HepG2 (cell line): ENCODE data around the gene LINGO3. TPM values are rescaled to one million over a fixed set of nuclear protein-coding genes. Genes with fewer than 3 reads are reported as not detected.

Source experiments
- KDM5A ChIP-seq: fragments of 200-600 bp; sonication (generic); IDR thresholded peaks from 2 replicates; pipeline ENCODE4 v1.7.0; 2018; ENCODE audit warnings: antibody characterized with exemption, mild to moderate bottlenecking, low read length, borderline replicate concordance
- PPARG ChIP-seq: conservative IDR thresholded peaks from 2 replicates; pipeline ENCODE4 v1.6.1; 2016; ENCODE audit warnings: missing biosample characterization, missing genetic modification reagents
- SIN3B ChIP-seq: fragments of 150-350 bp; IDR thresholded peaks from 2 replicates; pipeline ENCODE4 v1.6.1; 2014; ENCODE audit warnings: low read length
- SOX5 ChIP-seq: IDR thresholded peaks from 2 replicates; pipeline ENCODE4 v1.6.1; 2016; ENCODE audit warnings: borderline replicate concordance
- ZBTB20 ChIP-seq: sonication (generic); formaldehyde crosslinking; IDR thresholded peaks from 2 replicates; pipeline ENCODE4 v1.8.1; 2023; ENCODE audit warnings: missing genetic modification reagents, low read depth, mild to moderate bottlenecking, borderline replicate concordance
- ZNF138 ChIP-seq: sonication (generic); formaldehyde crosslinking; IDR thresholded peaks from 2 replicates; pipeline ENCODE4 v1.5.0; 2020; ENCODE audit warnings: mild to moderate bottlenecking, low read depth, missing genetic modification reagents
- polyA plus RNA-seq, 8 experiments: library from polyadenylated mRNA; depleted of rRNA in 3 of 8; stranded (reverse) in 7 of 8; unstranded in 1 of 8; fragments of >200 nt; fragmentation: Illumina TruSeq in 4 of 8; extraction: Trizol in 4 of 8; gene quantifications; 2 replicates each; pipeline versions ENCODE4 v1.2.1 to v1.2.3, GENCODE V29; 2011 to 2016; ENCODE audit warnings: low read depth in 4 of 8, missing spikeins in 1 of 8, mixed read lengths in 1 of 8; ENCODE audit not compliant: insufficient read depth in 1 of 8
- total RNA-seq, 5 experiments: library from RNA; depleted of rRNA; stranded (reverse); fragments of >200 nt; fragmentation: Illumina TruSeq; extraction: Trizol; gene quantifications; 2 replicates each; pipeline ENCODE4 v1.2.3, GENCODE V29; 2016; ENCODE audit warnings: low read depth in 1 of 5
- TF ChIP-seq, protein P1 (sequence below): IDR thresholded peaks from 2 replicates; pipeline ENCODE4 v1.6.1; 2016
- TF ChIP-seq, protein P2 (sequence below): sonication (generic); formaldehyde crosslinking; IDR thresholded peaks from 2 replicates; pipeline ENCODE4 v1.5.1; 2020; ENCODE audit warnings: mild to moderate bottlenecking, moderate library complexity, missing genetic modification reagents
- TF ChIP-seq, protein P3 (sequence below): sonication (generic); formaldehyde crosslinking; IDR thresholded peaks from 2 replicates; pipeline ENCODE4 v1.8.0; 2023; ENCODE audit warnings: mild to moderate bottlenecking, missing genetic modification reagents

Gene LINGO3
- total and polyA plus RNA-seq, 2 of the 13 experiments (the other 11 are each of a cell fraction or from before 2014, with no cell fraction given): not detected

DNA sequence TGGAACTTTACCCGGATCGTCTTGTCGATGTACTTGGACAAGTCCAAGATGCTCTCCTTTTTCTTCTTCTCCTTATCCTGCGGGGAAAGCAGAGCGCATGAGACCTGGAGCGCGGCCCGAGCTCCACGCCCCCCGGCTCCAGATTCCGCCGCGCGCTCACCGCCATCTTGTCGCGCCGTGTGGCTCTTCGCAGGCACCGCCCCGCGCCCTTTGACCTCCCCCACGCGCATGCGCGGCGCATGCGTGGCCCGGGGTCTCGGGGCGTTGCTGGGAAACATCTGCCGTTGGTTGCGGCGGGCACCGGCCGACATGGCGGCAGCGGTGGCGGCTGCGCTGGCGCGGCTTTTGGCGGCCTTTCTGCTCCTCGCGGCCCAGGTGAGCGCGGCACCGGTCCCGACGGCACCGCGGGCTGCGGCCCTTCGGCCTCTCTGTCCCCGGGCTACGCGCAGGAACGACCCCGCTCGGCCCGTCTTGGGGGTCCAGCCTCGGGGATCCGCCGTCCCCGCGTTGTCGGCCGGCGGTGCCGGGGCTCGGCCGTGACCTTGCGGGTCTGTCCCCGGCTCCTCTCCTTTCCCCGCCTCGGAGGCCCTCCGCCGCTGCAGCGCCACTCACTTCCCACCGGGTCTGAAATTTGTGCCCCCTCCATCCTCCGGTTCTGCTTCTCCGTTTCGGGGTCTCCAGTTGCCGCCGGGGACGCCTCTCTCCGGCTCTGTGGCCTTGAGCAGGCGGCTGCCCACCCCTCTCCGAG is 20.6 kb upstream of the LINGO3 start, which contains the start of the genes LSM7 and SPPL2B (continued):
- TF ChIP-seq SIN3B (peak; percentile 40; the same call in 1 of the 2 replicates), SOX5 (CRISPR knock-in tag) (0 out of 2 replicates have a peak, but pooled peaks have one; percentile 29), PPARG (peak; percentile 34; the same call in 1 of the 2 replicates), ZNF138 (peak; percentile 11; the same call in 1 of the 2 replicates), ZBTB20 (CRISPR knock-in tag) (peak; percentile 62; the same call in 1 of the 2 replicates), KDM5A (peak; percentile 82)
- TF ChIP-seq, protein P1, sequence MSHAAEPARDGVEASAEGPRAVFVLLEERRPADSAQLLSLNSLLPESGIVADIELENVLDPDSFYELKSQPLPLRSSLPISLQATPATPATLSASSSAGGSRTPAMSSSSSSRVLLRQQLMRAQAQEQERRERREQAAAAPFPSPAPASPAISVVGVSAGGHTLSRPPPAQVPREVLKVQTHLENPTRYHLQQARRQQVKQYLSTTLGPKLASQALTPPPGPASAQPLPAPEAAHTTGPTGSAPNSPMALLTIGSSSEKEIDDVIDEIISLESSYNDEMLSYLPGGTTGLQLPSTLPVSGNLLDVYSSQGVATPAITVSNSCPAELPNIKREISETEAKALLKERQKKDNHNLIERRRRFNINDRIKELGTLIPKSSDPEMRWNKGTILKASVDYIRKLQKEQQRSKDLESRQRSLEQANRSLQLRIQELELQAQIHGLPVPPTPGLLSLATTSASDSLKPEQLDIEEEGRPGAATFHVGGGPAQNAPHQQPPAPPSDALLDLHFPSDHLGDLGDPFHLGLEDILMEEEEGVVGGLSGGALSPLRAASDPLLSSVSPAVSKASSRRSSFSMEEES (CRISPR knock-in tag): no peak
- TF ChIP-seq, protein P2, sequence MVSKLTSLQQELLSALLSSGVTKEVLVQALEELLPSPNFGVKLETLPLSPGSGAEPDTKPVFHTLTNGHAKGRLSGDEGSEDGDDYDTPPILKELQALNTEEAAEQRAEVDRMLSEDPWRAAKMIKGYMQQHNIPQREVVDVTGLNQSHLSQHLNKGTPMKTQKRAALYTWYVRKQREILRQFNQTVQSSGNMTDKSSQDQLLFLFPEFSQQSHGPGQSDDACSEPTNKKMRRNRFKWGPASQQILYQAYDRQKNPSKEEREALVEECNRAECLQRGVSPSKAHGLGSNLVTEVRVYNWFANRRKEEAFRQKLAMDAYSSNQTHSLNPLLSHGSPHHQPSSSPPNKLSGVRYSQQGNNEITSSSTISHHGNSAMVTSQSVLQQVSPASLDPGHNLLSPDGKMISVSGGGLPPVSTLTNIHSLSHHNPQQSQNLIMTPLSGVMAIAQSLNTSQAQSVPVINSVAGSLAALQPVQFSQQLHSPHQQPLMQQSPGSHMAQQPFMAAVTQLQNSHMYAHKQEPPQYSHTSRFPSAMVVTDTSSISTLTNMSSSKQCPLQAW: peak; percentile 57; the same call in 1 of the 2 replicates
- TF ChIP-seq, protein P3, sequence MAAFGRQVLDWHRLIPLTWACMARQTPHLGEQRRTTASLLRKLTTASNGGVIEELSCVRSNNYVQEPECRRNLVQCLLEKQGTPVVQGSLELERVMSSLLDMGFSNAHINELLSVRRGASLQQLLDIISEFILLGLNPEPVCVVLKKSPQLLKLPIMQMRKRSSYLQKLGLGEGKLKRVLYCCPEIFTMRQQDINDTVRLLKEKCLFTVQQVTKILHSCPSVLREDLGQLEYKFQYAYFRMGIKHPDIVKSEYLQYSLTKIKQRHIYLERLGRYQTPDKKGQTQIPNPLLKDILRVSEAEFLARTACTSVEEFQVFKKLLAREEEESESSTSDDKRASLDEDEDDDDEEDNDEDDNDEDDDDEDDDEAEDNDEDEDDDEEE: 0 out of 2 replicates have a peak, but pooled peaks have one; percentile 30
